Placental pericyte (primary cell): Measurements from ENCODE around the gene TNNT2. TPM values are rescaled to one million over a fixed set of nuclear protein-coding genes. Genes with fewer than 3 reads are reported as not detected.

ENCODE experiments used
- total RNA-seq: library from RNA; depleted of rRNA; stranded (reverse); fragments of >200 nt; gene quantifications from 2 replicates; pipeline ENCODE4 v1.2.3, GENCODE V29; 2012

Gene TNNT2
- total RNA-seq = under 0.01 TPM in 1 of 2 replicates, not detected in the other

DNA sequence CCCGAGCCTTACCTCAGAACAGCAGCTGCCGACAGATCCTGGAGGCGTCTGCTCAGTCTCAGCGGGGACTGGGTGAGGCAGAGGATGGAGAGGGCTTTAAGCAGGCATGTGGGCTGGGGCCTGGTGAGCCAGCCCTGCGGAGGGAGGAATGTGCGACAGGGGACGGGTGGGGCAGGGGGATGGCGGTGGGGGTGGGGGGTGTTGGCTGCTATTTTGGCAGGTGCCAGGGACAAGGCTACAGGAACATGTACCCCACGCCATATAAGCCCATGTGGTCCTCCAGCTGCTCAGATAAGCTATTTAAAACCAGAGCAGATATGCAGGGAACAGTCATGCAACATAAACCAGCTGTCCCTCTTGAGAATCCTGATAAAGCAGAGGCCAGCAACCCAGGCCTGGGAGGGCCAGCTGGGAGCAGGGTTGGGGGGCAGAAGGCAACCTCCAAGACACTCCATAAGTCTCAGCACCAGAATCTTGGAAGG, at the start of gene TNNT2:
Gene TNNT2, minus strand, starts transcription at position 70 of the 482 bp plus-strand sequence. CDS start 4,426 bp downstream, outside the sequence.

DNA sequence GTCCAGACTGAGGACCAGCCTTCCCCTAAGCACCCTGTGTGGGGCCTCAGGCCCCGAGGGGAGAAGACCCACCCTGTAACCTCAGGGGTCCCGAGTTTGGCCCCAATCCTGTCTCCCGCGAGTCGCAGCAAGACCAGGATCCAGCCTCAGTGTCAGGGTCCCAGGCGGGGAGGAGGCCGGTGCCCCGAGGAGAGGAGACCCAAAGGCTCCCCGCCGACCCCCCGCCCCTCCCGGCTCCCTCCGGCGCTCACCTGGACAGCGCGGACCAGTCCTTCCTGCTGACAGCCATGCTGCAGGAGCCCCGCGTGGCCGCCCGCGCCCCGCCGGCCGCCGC, 21.5 kb upstream of the TNNT2 start, which contains the start of gene LAD1:
Gene LAD1, minus strand, starts transcription at position 307 of the 334 bp plus-strand sequence. Its CDS starts 18 bp downstream, at position 289.

Other genes with a start within 250 kb of the TNNT2 start
- 41.4 and 58.4 TPM in 2 replicates for gene TMEM9, start 223.2 kb downstream of the TNNT2 start, total RNA-seq
- gene IGFN1, start 186.9 kb downstream of the TNNT2 start, total RNA-seq = under 0.01 TPM in 2 replicates
- under 0.01 and 0.14 TPM in 2 replicates for gene PKP1, start 94.2 kb downstream of the TNNT2 start, total RNA-seq
- 0.14 TPM in 1 of 2 replicates, not detected in the other for gene LAD1, start 21.6 kb upstream of the TNNT2 start, total RNA-seq
- not detected in 2 replicates for gene TNNI1, start 44.0 kb upstream of the TNNT2 start, total RNA-seq
- gene PHLDA3, start 91.5 kb upstream of the TNNT2 start, total RNA-seq = 71.3 and 72.2 TPM in 2 replicates
- gene CSRP1, start 129.4 kb upstream of the TNNT2 start, total RNA-seq = 564 and 654 TPM in 2 replicates
- 42.5 and 120 TPM in 2 replicates for gene NAV1, start 161.4 kb upstream of the TNNT2 start, total RNA-seq